H1 (cell line): ENCODE measurements around the gene SEMA5B. TPM values are rescaled to one million over a fixed set of nuclear protein-coding genes. Genes with fewer than 3 reads are reported as not detected.

Source experiments
- BCL11A ChIP-seq, 2 experiments: IDR thresholded peaks; one replicate each; pipeline ENCODE4 v1.6.1; 2011; ENCODE audit warnings: low read depth in 2 of 2, low read length in 2 of 2, mild to moderate bottlenecking in 2 of 2
- BRCA1 ChIP-seq: IDR thresholded peaks from 2 replicates; pipeline ENCODE4 v1.6.1; 2012; ENCODE audit warnings: low read depth, low read length, improper control_type of control experiment
- KDM1A ChIP-seq: fragments of 200-600, 300-600 bp; sonication (generic); IDR thresholded peaks from 2 replicates; pipeline ENCODE4 v1.7.1; 2016; ENCODE audit warnings: mild to moderate bottlenecking, low read length, borderline replicate concordance
- PHF8 ChIP-seq: fragments of 200-600 bp; sonication (generic); conservative IDR thresholded peaks from 2 replicates; pipeline ENCODE4 v1.7.1; 2012; ENCODE audit warnings: low read depth, mild to moderate bottlenecking, inconsistent platforms, low read length, moderate library complexity
- TBP ChIP-seq: IDR thresholded peaks from 2 replicates; pipeline ENCODE4 v1.6.1; 2011; ENCODE audit warnings: low read depth, low read length, improper control_type of control experiment
- polyA plus RNA-seq, 7 experiments: library from polyadenylated mRNA; depleted of rRNA in 3 of 7; stranded (reverse) in 5 of 7; unstranded in 2 of 7; fragments of >200 nt in 5 of 7; fragments of 200-250 nt in 2 of 7; gene quantifications; 1 replicate in 5 of 7; 2 replicates in 1 of 7; 4 replicates in 1 of 7; pipeline versions ENCODE4 v1.2.1 to v1.2.3, GENCODE V29; 2011 to 2013; ENCODE audit warnings: missing spikeins in 2 of 7, mixed read lengths in 2 of 7
- total RNA-seq: library from RNA; stranded (reverse); fragmentation: NEBNext Ultra II Directional; extraction: Animal tissue kit (Norgen Biotek cat#: 25700); gene quantifications from 2 replicates; pipeline ENCODE4 v1.2.1, GENCODE V29; 2021

Gene SEMA5B
- total and polyA plus RNA-seq, 2 of the 8 experiments (the other 6 are each of a cell fraction or from before 2014, with no cell fraction given), result 13.1 to 22.4 TPM

GRCh38 chr3:122998856-122999255, 28.7 kb downstream of the SEMA5B start (continued):
- no peak for TF ChIP-seq TBP
- TF ChIP-seq PHF8, result no peak
- no peak for TF ChIP-seq BRCA1
- TF ChIP-seq BCL11A (IDR thresholded peaks at IDR 0.05; ENCODE audit: low read depth in 2 of 2, low read length in 2 of 2), result no peak
- no peak for TF ChIP-seq KDM1A
